Measurements from ENCODE around the gene KCNIP1.

GRCh38 chr5:170559296-170559695, 55.5 kb downstream of the KCNIP1 start:
- no peak for TF ChIP-seq GATA2 (IDR thresholded peaks at IDR 0.05; ENCODE audit: low read depth, low read length)
- TF ChIP-seq GATA3 (IDR thresholded peaks at IDR 0.05; ENCODE audit: low read depth, low read length) = no peak

Measured in SH-SY5Y (cell line).